Middle frontal gyrus (tissue), 1 donor: ENCODE data around the gene ATG9A.

Experiments
- DNase-seq: peaks from one replicate; pipeline ENCODE4 v3.0.0-alpha.2; 2015; ENCODE audit warnings: low spot score; ENCODE audit errors: extremely low spot score

ATG9A gene

GRCh38 chr2:219252570-219252899, 23.1 kb upstream of the ATG9A start:
- DNase-seq: no peak

GRCh38 chr2:219252084-219252483, 22.6 kb upstream of the ATG9A start:
- DNase-seq: no peak

- DNase-seq: no peak
Measured at GRCh38 chr2:219251656-219252055, 22.2 kb upstream of the ATG9A start.

DNA sequence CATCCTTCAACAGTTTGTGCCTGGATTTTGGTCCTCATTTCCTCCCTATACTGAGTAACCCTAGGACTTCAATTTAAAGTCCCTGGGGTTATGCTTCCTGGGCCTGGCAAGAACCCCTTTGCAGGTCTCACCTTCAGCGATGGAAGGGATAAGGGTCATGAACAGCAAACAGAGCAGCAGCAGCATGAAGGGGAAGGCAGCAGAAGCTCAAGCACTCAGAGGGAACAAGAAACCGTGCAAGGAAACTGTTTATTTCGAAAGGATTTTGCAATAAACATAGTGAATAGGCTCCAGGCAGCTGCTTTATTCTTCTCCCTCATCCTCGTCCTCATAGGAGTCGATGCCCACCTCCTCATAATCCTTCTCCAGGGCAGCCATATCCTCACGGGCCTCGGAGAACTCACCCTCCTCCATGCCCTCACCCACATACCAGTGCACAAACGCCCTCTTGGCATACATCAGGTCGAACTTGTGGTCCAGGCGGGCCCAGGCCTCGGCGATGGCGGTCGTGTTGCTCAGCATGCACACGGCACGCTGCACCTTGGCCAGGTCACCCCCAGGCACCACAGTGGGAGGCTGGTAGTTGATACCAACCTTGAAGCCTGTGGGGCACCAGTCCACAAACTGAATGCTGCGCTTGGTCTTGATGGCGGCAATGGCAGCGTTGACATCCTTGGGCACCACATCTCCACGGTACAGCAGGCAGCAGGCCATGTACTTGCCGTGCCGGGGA, 20.8 kb upstream of the ATG9A start:
- no peak for DNase-seq

- peak; percentile 29 for DNase-seq
Measured at GRCh38 chr2:219249203-219249980, 20.0 kb upstream of the ATG9A start.

- DNase-seq: no peak
Measured at GRCh38 chr2:219248845-219249202, 19.4 kb upstream of the ATG9A start.

GRCh38 chr2:219247678-219248642, 18.5 kb upstream of the ATG9A start:
- no peak for DNase-seq

DNA sequence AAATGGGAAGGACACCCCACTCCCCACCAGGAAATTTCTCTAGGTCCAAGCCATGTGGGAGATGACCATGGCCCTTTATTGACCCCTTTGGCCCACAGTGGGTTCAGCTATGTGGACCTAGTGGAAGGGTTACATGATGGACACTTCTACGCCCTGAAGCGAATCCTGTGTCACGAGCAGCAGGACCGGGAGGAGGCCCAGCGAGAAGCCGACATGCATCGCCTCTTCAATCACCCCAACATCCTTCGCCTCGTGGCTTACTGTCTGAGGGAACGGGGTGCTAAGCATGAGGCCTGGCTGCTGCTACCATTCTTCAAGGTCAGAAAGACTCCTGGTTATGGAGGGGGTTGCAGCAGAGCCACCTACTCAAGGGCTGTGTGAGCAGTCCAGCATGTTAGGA, 17.1 kb upstream of the ATG9A start:
- DNase-seq: no peak

DNA sequence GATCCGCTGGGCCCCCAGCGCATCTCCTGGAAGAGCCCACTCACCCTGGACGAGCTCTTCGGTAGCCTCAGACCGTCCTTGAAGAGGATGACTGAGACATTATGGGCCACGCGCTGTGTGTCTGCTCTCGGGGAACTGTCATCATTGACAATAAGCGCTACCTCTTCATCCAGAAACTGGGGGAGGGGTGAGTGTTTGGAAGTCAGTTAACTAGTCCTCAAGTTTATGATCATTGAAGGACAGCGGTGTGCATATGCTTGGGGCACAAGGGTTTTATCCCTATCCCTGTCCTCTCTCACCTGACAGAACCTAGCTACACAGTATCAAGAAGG, 16.4 kb upstream of the ATG9A start:
- no peak for DNase-seq

- DNase-seq: peak; percentile 91
Measured at GRCh38 chr2:219245148-219245898, 15.9 kb upstream of the ATG9A start, which contains the start of the genes GLB1L and STK16. Gene GLB1L (minus strand): TSS chr2:219245444. CDS start chr2:219243573, 1,871 bp downstream. Gene STK16 (plus strand): TSS chr2:219245479. CDS start chr2:219246000, 521 bp downstream.

DNA sequence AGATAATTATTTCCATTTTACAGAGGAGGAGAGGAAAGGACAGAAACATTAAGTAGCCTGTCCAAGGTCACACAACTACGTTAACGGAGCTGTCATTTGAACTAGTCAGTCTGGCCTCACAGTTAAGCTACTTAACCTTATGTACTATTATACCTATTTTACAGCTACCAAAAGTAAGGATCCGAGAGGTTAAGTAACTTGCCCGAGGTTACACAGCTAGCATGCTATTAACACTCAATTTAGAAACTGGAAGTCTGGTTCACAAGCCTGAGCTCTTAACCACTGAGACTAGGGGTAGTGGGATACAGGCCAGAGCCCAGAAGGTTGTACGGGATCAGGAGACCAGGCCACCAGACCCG, 15.3 kb upstream of the ATG9A start:
- no peak for DNase-seq

- DNase-seq: no peak
Measured at GRCh38 chr2:219243291-219243761, 13.9 kb upstream of the ATG9A start.

GRCh38 chr2:219234331-219234730, 4.9 kb upstream of the ATG9A start:
- no peak for DNase-seq

DNA sequence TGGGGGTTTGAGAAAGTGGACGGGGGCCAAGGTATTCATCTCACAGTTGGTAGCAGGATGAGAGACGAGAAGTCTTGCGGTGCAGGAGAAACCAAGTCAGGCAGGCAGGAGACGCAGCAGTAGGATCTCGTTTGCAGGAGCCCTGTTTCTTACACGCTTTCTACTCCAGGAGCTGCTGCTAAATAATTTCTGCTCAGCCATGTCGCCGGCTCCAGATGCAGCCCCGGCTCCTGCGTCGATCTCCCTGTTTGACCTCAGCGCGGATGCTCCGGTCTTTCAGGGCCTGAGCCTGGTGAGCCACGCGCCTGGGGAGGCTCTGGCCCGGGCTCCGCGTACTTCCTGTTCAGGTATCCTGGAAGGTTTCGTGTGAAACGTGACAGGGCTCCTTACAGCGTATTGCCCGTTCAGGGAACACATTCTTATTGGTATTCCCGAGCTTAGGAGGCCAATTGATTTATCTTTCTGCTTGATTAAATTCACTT, 664 bp upstream of the ATG9A start:
- DNase-seq: no peak

DNA sequence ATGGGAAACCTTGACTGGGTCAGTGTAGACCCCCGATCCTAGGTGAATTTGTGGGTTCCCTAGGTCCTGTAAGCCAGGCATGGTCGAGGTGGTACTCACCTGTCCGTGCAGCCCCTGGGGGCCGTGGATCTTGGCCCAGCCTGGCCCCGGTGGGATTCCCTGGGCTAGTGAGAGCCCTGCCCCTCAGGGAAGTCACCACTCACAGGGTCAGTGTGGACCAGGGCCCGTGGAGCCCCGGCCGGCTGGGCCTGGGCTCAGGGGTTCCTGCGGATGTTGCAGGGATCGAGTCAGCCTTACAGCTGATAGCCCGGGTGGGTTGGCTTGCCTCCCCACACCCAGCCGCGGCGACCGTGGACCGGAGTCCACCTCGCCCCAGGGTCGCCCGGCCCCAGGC, 528 bp downstream of the ATG9A start:
- no peak for DNase-seq

DNA sequence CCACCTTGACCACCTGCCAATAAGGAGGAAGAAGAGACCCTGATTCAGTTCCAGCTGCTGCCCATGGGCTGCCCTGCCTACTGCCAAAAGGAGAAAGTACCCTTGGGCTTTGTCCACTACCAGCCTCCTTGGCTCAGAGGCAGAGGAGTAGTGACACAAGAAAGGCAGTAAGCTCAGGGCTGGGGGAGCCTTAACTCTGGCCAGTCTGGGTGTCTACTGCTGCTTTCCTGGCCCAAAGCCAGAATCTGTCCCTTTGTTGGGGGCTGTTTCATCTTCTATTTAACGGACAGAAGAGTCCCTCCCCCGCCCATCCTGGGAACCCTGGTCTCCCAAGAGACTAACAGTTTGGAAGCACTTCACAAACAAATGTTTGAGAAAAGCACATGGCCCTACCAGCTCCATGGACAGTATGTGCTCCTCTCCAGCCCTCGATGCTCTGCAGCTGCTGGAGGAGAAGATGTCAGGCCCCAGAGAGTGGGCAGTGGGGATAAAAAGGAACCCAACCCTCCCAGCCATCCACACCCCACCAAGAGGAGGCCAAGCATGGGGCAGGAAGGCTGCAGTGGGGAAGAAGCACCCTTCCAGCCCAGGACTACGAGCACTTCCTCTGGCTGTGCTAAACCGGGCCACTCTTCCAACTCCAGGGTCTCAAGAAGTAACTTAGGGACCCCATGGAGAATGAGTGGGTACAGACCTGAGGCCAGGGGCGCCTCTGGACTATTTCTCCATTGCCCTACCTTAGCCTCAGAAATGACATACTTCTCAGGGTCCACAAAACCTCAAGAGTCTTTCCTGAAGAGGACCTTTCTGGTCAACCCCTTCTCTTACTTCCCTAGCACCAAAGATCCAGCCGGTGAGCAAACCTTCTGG, 1.2 kb downstream of the ATG9A start:
- DNase-seq: no peak

GRCh38 chr2:219225350-219225749, 4.1 kb downstream of the ATG9A start:
- DNase-seq: no peak

- no peak for DNase-seq
Measured at GRCh38 chr2:219223831-219224610, 5.4 kb downstream of the ATG9A start.

- DNase-seq: no peak
Measured at GRCh38 chr2:219221957-219222518, 7.4 kb downstream of the ATG9A start.
